Gastrocnemius medialis (tissue), 4 donors: ENCODE results near the gene POLR3B.

Experiments used
- POLR2A ChIP-seq, 2 donors: fragments of 450-650 bp; IDR thresholded peaks; one replicate each; pipeline ENCODE4 v1.6.1; 2017; ENCODE audit warnings: antibody characterized with exemption in 2 of 2, mild to moderate bottlenecking in 2 of 2, moderate library complexity in 2 of 2
- TF ChIP-seq, protein P1 (sequence below), 5 experiments: fragments of 450-650 bp in 3 of 5; fragments of 200-600 bp in 2 of 5; sonication (generic) in 2 of 5; IDR thresholded peaks in 4 of 5; conservative IDR thresholded peaks in 1 of 5; 1 replicate in 4 of 5; 2 replicates in 1 of 5; pipeline ENCODE4 v1.5.1; 2016 to 2019; ENCODE audit warnings: antibody characterized with exemption in 5 of 5, mild to moderate bottlenecking in 3 of 5, moderate library complexity in 3 of 5

DNA sequence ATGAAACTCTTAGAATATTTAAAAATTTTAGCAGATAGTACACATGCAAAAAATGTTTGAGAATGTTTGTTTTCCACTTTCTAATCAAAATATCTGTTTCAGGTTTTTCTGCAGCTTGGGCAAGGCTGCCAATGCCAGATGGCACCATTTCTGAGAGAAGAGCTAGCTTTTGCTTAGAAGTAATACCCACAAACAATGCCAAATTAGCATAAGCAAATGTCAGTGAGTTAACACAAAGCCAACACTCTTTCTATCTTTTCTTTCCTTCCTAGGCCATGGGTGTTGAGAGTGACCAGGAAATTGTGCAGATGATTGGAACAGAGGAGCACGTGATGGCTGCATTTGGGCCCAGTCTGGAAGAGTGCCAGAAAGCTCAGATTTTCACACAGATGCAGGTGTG, 35.2 kb downstream of the POLR3B start:
- TF ChIP-seq, protein P1, sequence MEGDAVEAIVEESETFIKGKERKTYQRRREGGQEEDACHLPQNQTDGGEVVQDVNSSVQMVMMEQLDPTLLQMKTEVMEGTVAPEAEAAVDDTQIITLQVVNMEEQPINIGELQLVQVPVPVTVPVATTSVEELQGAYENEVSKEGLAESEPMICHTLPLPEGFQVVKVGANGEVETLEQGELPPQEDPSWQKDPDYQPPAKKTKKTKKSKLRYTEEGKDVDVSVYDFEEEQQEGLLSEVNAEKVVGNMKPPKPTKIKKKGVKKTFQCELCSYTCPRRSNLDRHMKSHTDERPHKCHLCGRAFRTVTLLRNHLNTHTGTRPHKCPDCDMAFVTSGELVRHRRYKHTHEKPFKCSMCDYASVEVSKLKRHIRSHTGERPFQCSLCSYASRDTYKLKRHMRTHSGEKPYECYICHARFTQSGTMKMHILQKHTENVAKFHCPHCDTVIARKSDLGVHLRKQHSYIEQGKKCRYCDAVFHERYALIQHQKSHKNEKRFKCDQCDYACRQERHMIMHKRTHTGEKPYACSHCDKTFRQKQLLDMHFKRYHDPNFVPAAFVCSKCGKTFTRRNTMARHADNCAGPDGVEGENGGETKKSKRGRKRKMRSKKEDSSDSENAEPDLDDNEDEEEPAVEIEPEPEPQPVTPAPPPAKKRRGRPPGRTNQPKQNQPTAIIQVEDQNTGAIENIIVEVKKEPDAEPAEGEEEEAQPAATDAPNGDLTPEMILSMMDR (IDR thresholded peaks at IDR 0.05 in 4 of 5, conservative IDR thresholded peaks at IDR 0.05 in 1 of 5), result no peak
- TF ChIP-seq POLR2A (IDR thresholded peaks at IDR 0.05), result no peak
